Stimulated activated CD4-positive, alpha-beta T cell treated with anti-CD3 and anti-CD28 coated beads, Interleukin-2, amount 100 ng/mL, for 24 hours (primary cell): Measurements from ENCODE around the gene KCNAB1.

Experiments used
- DNase-seq, 2 donors: peaks; one replicate each; pipeline ENCODE4 v3.0.0-alpha.2; 2020

The KCNAB1 gene

DNA sequence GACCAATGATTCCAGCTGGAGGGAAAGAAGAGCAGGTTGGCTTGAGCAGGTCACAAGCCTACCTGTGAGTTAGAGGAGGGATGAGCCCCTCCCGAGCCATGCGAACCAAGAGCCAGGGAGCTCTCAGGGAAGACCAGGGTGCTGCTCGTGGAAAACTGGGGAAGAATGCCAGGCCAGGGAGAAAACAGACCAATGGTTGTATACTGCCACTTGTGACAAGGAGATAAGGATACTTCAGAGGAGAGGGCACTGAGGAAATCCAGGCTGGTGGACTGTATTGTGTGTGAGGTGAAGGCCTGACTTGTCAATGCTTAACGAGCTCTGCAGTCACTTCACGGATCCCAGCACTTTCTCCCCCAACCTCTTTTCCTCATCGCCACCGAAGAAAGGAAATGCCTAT, 256.9 kb downstream of the KCNAB1 start:
- no peak for DNase-seq

DNA sequence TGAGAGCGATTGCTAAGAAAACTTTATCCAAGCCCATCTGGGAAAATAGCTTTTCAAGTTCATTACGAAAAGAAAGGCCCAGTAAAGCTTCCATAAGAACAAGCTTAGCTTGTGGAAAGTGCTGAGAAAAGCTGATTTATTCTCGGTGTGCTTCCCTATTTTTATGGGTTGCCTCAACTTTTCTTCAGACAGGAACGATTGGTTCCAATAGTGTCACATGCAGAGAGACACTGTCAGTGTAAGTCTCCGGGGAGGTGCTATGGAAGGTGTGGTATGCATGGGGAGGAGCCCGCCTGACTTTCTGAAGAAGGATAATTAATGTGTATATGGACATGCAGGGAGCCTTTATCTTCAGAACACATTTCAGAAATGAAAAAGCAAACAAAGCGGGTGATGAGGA, 257.3 kb downstream of the KCNAB1 start:
- DNase-seq: no peak

DNA sequence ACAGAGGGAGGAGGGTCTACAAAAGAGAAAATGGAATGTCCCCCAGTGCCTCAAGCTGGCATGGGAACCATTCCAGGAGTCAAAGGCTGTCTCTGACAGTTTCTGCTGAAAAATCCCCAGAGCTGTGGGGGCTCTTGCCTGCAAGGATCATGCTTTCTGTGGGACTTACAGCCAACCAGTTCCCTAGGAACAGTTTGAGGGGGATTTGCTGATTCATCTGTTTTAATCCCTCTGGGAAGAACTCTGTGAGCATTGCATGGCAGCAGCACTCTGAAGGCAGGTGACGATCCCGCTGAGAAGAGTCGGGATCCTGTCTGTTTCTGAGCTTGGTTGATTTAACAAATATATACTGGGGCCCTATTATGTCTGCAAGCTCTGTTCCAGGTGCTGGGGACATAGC, 258.5 kb downstream of the KCNAB1 start:
- DNase-seq: no peak

DNA sequence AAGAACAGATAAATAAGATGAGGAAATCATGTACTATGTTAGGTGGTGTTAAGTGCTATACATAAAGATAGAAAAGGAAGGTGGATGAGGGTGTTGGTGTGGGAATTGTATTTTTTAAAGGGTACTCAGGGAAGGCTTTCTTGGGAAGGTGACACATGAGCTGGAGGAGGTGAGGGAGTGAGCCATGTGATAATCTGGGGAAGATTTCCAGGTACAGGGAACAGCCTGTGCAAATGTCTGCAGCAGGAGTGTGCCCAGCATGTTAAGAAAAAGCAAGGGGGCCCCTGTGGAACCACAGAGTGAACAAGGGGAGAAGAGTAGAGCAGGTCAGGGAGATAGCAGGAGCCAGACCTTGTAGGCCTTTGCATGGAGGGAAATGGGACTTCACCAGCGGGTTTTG, 258.9 kb downstream of the KCNAB1 start:
- no peak for DNase-seq

DNA sequence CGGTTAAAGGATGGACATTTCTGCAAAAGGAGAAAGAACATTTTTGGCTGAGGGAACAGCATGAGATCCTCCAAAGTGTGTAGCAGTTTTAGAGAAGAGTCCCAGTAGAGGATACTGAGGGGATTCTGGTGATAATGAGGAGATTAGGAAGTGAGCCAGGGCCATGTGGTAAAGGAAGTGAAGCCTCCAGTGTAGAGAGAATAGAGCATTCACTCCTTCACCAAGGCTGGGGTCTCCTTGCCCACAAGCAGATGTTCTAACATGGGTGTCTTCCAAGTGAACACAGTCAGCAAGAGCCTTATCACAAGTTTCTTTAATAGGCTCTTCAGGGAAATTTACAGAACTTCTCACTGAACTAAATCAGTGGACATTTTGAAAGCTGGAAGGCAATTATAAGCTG, 260.9 kb downstream of the KCNAB1 start:
- DNase-seq: no peak

DNA sequence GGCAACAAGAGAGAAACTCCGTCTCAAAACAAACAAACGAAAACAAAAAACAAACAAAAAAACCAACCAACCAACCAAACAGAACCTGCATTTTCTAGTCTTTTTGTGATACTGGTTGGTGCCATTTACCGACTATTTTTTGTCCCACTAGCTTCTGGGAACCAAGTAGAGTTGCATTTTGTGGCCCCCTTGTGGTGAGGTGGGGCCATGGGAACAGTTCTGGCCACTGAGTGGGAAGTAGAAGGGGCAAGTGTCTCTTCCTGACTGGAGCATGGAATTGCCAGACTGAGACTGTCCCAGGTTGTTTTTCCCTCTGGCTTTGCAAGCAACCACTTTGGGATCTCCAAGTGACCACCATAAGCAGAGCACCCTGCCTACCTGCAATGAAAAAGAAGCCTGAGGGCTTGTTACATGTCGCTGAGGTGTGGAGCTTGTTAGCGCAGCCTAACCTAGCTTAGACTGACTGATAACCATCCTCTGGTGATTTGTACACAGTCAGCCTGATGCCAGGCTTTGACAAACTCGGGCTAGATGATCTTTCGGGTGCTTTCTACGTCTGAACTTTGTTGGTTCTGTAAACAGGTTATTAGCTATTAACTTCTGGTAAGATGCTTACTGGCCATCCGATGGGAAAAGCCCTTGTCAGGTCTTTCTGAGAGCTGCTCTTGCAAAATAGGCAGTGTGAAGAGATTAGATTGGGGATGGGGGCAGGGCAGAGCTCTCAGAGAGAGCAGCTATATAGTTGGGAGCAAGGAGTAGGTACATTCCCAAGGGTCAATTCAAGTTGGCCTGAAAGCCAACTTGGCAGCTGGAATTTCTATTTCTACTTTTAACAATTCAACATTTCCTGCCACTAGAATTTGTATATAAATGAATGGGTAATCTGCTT, 262.3 kb downstream of the KCNAB1 start:
- DNase-seq: peak in 1 of 2 donors; percentile 38

DNA sequence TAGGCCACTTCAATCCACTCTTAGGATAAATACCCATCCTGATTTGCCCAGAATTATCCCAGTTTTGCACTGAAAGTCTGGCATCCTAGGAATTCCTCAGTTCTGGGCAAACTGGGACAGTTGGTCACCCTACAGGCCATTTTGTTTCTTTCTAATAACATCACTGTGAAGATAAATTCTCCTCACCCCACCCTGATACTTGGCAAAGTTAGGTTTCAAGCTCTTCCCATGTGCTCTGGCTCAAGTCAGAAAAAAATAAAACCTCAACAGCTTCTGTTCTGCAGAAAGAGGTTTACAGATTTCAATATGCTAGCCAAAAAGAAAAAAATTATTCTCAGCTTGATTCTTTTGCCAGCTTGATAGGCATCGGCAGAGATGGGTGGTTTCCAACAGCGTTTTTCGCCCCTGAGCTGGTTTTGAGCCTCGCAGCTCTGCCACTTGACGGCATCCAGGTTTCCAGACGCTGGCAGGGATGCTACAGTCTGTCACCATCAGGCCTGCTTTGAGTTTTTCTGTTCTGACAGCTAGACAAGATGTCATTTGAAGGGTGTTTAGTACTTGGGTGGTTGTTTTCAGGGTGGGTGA, 263.2 kb downstream of the KCNAB1 start:
- no peak for DNase-seq

DNA sequence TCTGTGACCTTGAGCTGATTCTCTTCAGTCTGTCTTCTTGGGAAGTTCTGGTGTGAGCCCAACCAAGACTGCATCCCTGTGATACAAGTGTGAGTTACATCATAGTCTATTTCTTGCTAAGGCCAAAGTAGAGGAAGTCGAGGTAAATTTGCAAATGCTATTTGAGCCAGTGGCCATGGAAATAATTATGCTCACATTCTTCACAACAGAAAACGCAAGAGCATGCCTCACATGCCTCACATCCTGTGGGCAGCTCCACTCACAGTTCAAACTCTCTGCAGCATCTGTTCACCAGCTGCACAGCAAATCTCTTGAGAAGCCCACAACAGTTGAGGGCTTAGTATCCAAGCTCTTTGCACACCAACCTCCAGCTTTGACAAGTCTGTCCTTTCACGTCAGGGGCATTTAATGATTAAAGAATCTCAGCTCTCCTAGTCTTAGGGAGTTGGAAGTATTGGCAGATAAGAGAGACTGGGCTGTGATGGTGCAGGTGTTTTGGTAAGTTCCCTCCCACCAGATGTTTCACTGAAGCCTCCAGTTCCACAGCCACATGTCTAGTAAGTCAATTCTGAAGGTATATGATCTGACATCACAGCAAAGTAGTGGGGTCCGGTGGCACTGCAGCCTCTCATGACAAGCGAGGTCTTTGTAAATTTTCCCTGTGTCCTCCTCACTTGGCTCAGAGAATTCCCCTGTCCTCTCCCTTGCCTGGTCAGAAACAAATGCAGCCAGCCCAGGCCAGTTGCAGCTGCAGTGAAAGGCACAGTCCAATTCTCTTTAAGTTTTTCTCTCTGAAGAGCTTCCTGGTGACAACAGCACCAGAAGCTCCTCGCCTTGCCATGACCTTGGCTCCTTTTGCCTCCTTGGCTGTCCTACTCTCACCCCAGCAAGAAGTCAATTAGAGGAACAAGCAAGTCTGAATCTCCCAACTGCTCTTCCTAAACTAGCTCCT, 268.4 kb downstream of the KCNAB1 start:
- DNase-seq: no peak

DNA sequence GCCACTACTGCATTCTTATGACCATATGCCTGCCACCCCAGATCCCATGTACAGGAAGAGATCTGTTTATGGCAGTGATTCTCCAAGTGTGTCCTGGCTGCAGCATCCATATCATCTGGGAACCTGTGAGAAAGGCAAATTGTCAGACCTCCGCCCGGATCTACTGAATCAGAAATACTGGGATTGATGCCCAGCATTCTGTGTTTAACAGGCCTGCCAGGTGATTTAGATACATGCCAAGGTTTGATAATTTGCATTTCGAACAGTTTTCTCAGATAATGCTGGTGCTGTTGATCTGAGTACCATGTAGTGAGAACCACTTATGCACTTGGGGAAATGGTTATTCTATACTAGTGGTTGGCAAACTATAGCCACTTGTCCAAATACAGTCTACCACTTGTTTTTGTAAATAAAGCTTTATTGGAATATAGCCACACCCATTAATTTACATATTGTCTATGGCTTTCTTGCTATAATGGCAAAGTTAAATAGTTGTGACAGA, 269.1 kb downstream of the KCNAB1 start:
- DNase-seq: no peak

DNA sequence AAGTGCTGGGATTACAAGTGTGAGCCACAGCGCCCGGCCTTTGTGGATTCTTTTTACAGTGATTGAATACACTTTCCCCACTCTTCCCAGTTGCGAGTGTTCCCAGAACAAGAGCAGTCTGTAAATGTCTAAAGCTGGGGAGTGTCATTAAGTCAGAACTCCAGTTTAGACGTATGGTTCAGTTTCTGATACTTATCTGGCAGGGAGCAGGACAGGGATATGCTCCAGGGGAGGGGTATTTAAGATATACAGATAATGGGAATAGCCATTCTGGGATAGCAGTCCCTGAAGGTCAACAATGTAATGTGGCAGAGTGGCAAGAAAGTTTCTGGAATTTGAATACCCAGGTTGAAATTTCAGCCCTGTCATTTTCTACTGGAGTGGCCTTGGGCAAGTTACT, 270.5 kb downstream of the KCNAB1 start:
- no peak for DNase-seq

DNA sequence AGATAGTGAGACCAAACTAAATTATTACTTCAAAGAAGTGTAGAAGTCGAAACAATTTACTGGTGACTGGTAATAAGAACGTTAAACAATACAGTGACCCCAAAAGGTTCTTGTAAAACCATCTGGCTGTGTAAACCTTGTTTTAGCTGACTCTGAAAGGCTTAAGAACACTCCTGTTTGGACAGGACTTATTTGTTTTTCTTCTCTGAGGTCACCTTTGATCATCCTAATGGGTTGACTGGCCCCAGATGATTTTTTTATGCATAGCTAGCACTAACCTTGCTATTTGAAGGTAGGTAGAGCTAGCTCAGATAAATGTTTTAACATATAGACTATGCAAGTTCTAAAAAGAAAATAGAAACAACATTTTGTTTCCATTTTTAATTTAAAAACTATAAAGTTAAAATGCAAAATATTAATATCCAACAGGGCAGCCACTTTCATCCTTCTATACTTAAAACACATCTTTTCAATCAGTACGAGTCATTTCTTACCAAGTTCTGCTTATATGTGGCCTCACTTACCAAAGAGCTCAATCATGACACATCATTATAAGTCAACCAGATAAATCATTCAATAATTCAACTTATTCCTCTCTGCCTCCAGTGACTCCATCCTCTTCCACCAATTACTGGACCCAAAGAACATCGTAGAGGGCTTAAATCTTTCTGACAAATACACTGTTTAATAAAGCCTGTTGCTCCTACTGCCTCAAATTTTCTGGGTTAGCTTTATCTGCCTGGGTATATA, 275.8 kb downstream of the KCNAB1 start:
- DNase-seq: no peak

GRCh38 chr3:156396851-156397250, 276.5 kb downstream of the KCNAB1 start:
- DNase-seq: no peak

DNA sequence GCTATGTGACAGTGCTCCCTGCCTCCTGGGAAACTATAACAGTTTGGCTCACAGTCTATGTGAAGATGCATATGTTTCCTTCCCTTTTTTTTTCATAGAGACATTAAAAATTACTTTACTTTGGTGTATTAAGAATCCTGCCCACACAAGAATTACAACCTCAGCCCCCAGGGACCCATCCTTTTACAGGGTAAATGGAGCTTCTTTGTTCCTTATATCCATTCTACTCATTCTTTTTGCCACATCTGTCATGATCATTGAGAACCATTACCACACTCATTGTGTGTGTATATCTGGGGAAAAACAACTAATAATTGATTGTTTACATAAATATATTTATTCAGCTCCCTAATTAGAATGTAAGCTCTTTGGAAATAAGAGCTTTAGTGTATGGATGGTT, 277.2 kb downstream of the KCNAB1 start:
- no peak for DNase-seq

GRCh38 chr3:156400062-156400461, 279.7 kb downstream of the KCNAB1 start:
- no peak for DNase-seq

DNA sequence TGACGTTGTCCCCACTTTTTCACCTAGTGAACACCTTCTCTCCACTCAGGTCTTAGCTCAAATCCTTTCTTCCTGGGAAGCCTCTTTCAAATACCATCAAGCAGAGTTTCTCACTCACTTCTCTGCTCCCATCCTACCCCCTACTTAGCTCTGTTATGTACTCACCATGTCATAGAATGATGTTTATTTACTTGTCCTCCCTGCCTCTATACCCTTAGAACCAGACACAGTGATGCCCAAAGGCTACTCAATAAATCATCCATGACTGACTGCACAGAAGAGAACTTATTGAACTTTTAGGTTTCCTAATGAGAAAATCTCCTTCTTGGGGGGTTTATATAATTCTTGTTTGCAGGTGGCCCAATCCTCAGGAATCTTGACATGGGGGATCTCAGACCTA, 280.4 kb downstream of the KCNAB1 start:
- no peak for DNase-seq

- DNase-seq: no peak
These were observed 283.8 kb downstream of the KCNAB1 start for GRCh38 chr3:156404217-156404616.

GRCh38 chr3:156406393-156406792, 286.0 kb downstream of the KCNAB1 start:
- no peak for DNase-seq

GRCh38 chr3:156407617-156408225, 287.3 kb downstream of the KCNAB1 start:
- no peak for DNase-seq

DNA sequence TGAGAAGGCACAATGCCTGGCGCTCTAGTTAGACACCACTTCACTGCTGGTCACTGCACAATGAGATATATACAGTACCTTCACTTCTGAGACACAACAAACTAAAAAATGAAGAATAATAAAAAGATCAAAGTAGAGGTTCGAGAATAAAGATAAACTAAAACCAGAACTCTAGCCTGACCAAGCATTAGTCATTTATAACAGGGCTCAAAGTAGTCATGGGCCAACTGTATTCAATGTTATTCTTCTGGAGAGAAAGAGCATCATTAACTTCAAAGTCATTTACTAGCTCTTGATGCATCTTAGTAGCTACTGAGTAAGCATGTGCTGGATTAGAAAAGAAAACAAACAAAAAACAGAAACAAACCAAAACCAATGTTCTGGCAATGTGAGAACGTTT, 289.3 kb downstream of the KCNAB1 start:
- no peak for DNase-seq

- no peak for DNase-seq
These were observed 292.2 kb downstream of the KCNAB1 start for GRCh38 chr3:156412600-156412999.

DNA sequence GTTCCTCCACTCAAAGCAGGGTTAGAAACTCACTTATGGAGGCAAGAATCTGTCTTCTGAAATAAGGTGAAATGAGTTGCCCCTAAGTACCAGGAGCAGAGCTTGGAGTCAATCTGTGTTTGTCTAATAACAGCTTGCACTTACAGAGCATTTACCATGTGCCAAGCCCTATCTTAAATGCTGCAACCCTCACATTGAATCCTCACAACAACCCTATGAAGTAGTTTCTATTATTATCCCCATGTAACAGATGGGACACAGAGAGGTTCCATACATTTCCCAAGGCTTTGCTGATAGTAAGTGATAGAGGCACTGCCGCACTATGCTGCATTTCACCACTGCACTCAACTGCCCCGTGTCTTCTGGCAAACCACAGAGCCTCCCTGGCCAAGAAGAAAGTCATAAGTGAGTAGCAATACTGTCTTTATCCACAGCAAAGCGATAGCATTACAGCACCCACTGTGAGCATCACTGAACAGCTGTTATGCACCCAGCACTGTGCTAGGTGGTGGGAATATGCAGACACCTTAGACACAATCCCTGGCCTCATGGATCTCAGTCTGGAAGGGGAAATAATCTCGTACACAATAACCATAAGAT, 293.0 kb downstream of the KCNAB1 start:
- DNase-seq: no peak
